Neural cell (in vitro differentiated cells): Measurements from ENCODE around the gene EPC2. TPM values are rescaled to one million over a fixed set of nuclear protein-coding genes. Genes with fewer than 3 reads are reported as not detected.
"Not testable (repeated sequence)": the region's sequence is repeated elsewhere in the genome, so short reads cannot be mapped to it uniquely, and the experiment has no call there.

ENCODE experiments used
- H2AFZ ChIP-seq: fragments of 200-600, 300-800 bp; sonication (generic), shearing (Covaris generic); 2 replicates; pipeline ENCODE4 v1.6.0; 2014; ENCODE audit warnings: low read depth, mild to moderate bottlenecking, antibody characterized with exemption, low read length, moderate library complexity
- H3F3A ChIP-seq: fragments of 200-600 bp; shearing (Covaris generic); 2 replicates; pipeline ENCODE4 v1.6.1; 2016; ENCODE audit warnings: mild to moderate bottlenecking, moderate library complexity, mixed read lengths, antibody characterized with exemption, low read length; ENCODE audit not compliant: insufficient read depth, poor library complexity, severe bottlenecking
- H3K27ac ChIP-seq: fragments of 200-600, 300-800 bp; sonication (generic), shearing (Covaris generic); 2 replicates; pipeline ENCODE4 v1.5.1; 2014; ENCODE audit warnings: mild to moderate bottlenecking, low read length, moderate library complexity
- H3K27me3 ChIP-seq: fragments of 300-800, 200-600 bp; sonication (generic), shearing (Covaris generic); 2 replicates; pipeline ENCODE4 v1.6.0; 2014; ENCODE audit warnings: mild to moderate bottlenecking, low read depth, low read length, moderate library complexity; ENCODE audit not compliant: insufficient read depth
- H3K36me3 ChIP-seq: fragments of 300-800, 200-600 bp; sonication (generic), shearing (Covaris generic); 2 replicates; pipeline ENCODE4 v1.5.1; 2014; ENCODE audit warnings: mild to moderate bottlenecking, antibody characterized with exemption, low read length, moderate library complexity; ENCODE audit not compliant: insufficient read depth
- H3K4me2 ChIP-seq: fragments of 300-800, 200-600 bp; sonication (generic), shearing (Covaris generic); 2 replicates; pipeline ENCODE4 v1.6.0; 2014; ENCODE audit warnings: mild to moderate bottlenecking, low read length
- H3K4me3 ChIP-seq: fragments of 300-800, 200-600 bp; sonication (generic), shearing (Covaris generic); 2 replicates; pipeline ENCODE4 v1.5.1; 2014; ENCODE audit warnings: mild to moderate bottlenecking, low read length, moderate library complexity
- H3K79me2 ChIP-seq: fragments of 200-600 bp; shearing (Covaris generic); replicated peaks from 2 replicates; pipeline ENCODE4 v1.6.0; 2014; ENCODE audit warnings: mild to moderate bottlenecking, low read length, moderate library complexity; ENCODE audit not compliant: insufficient read depth
- H3K9ac ChIP-seq: fragments of 300-800, 200-600 bp; sonication (generic), shearing (Covaris generic); 2 replicates; pipeline ENCODE4 v1.6.1; 2016; ENCODE audit warnings: mild to moderate bottlenecking, low read length, mixed read lengths
- H3K9me2 ChIP-seq: fragments of 200-600 bp; shearing (Covaris generic); 2 replicates; pipeline ENCODE4 v1.6.1; 2016; ENCODE audit warnings: mild to moderate bottlenecking, low read length, mixed read lengths; ENCODE audit not compliant: insufficient read depth
- H3K9me3 ChIP-seq: fragments of 200-600, 300-800 bp; sonication (generic), shearing (Covaris generic); 2 replicates; pipeline ENCODE4 v1.6.1; 2016; ENCODE audit warnings: mild to moderate bottlenecking, mixed run types, low read length, moderate library complexity, mixed read lengths
- H4K20me1 ChIP-seq: fragments of 200-600 bp; shearing (Covaris generic); 2 replicates; pipeline ENCODE4 v1.6.1; 2016; ENCODE audit warnings: mild to moderate bottlenecking, mixed run types; ENCODE audit not compliant: insufficient read depth
- EP300 ChIP-seq: fragments of 450-650 bp; conservative IDR thresholded peaks from 2 replicates; pipeline ENCODE4 v1.6.1; 2014; ENCODE audit warnings: antibody characterized with exemption, mild to moderate bottlenecking, moderate library complexity; ENCODE audit not compliant: poor library complexity, severe bottlenecking
- EZH2 ChIP-seq: fragments of 200-600, 300-800 bp; shearing (Covaris generic), sonication (generic); IDR thresholded peaks from 2 replicates; pipeline ENCODE4 v1.6.1; 2014; ENCODE audit warnings: antibody characterized with exemption, low read length, borderline replicate concordance, mild to moderate bottlenecking; ENCODE audit not compliant: insufficient read depth, poor library complexity, severe bottlenecking
- MXI1 ChIP-seq: fragments of 450-650 bp; conservative IDR thresholded peaks from 2 replicates; pipeline ENCODE4 v1.6.1; 2014; ENCODE audit warnings: antibody characterized with exemption, mild to moderate bottlenecking; ENCODE audit not compliant: poor library complexity, severe bottlenecking
- POLR2AphosphoS5 ChIP-seq: IDR thresholded peaks from 2 replicates; pipeline ENCODE4 v1.6.1; 2012
- RAD21 ChIP-seq: fragments of 450-650 bp; conservative IDR thresholded peaks from 2 replicates; pipeline ENCODE4 v1.6.1; 2014; ENCODE audit warnings: antibody characterized with exemption, mild to moderate bottlenecking, moderate library complexity
- SMC3 ChIP-seq: fragments of 450-650 bp; conservative IDR thresholded peaks from 2 replicates; pipeline ENCODE4 v1.6.1; 2014; ENCODE audit warnings: antibody characterized with exemption, mild to moderate bottlenecking, moderate library complexity; ENCODE audit not compliant: poor library complexity
- TAF1 ChIP-seq: IDR thresholded peaks from 2 replicates; pipeline ENCODE4 v1.6.1; 2012; ENCODE audit warnings: low read depth
- polyA plus RNA-seq: library from polyadenylated mRNA; depleted of rRNA; stranded (reverse); fragments of >200 nt; gene quantifications from 2 replicates; pipeline ENCODE4 v1.2.3, GENCODE V29; 2014
- TF ChIP-seq, protein P1 (sequence below): fragments of 450-650 bp; IDR thresholded peaks from 2 replicates; pipeline ENCODE4 v1.5.1; 2014; ENCODE audit warnings: antibody characterized with exemption, mild to moderate bottlenecking, moderate library complexity; ENCODE audit not compliant: poor library complexity, severe bottlenecking
- TF ChIP-seq, protein P2 (sequence below): IDR thresholded peaks from 2 replicates; pipeline ENCODE4 v1.6.1; 2012; ENCODE audit warnings: borderline replicate concordance

The EPC2 gene
- polyA plus RNA-seq, 1 donor from 2014 or later: 43.9 TPM

DNA sequence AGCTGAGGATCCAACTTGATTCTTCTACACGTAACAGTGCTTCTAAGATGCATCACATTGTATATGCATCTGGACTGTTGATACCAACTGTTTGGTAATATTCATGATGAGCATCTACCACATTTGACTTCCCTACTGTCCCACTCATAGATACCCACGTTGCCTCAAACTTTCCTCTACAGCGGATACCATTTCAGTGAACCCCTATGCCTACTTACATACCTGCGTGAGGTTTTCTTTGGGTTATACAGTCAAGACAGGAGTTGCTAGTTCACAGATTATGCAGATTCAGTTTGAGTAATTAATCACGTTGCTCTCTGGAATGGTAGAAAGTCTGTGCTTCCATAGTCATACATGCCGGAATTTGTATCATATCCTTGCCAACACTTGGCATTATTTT is 40.0 kb downstream of the EPC2 start:
- H2AFZ ChIP-seq: no peak overlapping the region
- no peaks in the 10 kb centered on the region for H4K20me1 ChIP-seq
- H3K9me2 ChIP-seq: no peaks in the 10 kb centered on the region
- no peak overlapping the region for H3K4me2 ChIP-seq
- no peak overlapping the region for H3K27ac ChIP-seq
- H3K36me3 ChIP-seq: no peaks in the 10 kb centered on the region
- no peak overlapping the region for H3K9ac ChIP-seq
- H3K79me2 ChIP-seq: peaks cover 84% of the 10 kb centered on the region
- H3F3A ChIP-seq: no peaks in the 10 kb centered on the region
- no peak overlapping the region for H3K4me3 ChIP-seq
- TF ChIP-seq EP300 (no peak), POLR2AphosphoS5 (no peak), TAF1 (no peak)
- peaks cover 3% of the 10 kb centered on the region for H3K9me3 ChIP-seq
- no peaks in the 10 kb centered on the region for H3K27me3 ChIP-seq

DNA sequence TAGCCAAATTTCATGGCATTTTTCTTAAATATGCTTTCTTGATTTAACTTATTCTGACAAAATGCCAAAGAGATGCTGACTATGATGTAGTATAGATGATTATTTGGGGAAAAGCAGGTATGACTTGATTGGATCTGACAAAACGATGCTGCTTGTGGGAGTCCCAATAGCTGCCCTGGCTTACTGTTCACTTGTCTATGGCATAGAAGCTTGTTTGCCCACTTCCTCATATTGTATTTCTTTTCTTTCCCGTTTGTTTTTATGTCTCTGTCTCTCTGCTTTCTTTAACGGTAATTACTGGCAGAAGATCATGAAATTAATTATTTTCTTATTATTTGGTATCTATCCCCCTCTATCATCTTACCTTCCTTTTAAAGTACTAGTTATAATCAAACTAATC is 43.0 kb downstream of the EPC2 start:
- H4K20me1 ChIP-seq: no peaks in the 10 kb centered on the region

DNA sequence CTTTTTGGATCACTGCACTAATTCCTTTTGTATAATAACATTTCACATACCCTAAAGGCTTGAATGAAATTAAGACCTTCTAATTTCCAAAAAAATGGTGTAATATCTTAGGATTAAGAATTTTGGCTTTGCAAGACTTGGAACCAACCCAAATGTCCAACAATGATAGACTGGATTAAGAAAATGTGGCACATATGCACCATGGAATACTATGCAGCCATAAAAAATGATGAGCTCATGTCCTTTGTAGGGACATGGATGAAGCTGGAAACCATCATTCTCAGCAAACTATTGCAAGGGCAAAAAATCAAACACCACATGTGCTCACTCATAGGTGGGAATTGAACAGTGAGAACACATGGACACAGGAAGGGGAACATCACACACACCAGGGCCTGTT is 43.5 kb downstream of the EPC2 start:
- H3K9ac ChIP-seq, H3K4me3 ChIP-seq, H3K9me3 ChIP-seq, H3K9me2 ChIP-seq, H3K27me3 ChIP-seq, H3F3A ChIP-seq, H3K36me3 ChIP-seq, H2AFZ ChIP-seq, H3K27ac ChIP-seq, H3K4me2 ChIP-seq, H4K20me1 ChIP-seq: not testable (repeated sequence)
- H3K79me2 ChIP-seq: peaks cover 57% of the 10 kb centered on the region

More for the DNA sequence above, 43.0 kb downstream of the EPC2 start:
- Histone ChIP-seq H3F3A (no peaks in the 10 kb centered on the region), H3K4me3 (no peak overlapping the region), H3K9me2 (no peaks in the 10 kb centered on the region), H3K27ac (no peak overlapping the region), H3K27me3 (no peaks in the 10 kb centered on the region), H3K79me2 (peaks cover 59% of the 10 kb centered on the region), H2AFZ (no peak overlapping the region), H3K9ac (no peak overlapping the region), H3K4me2 (no peak overlapping the region), H3K9me3 (peaks cover 3% of the 10 kb centered on the region), H3K36me3 (no peaks in the 10 kb centered on the region)
- no peak for TF ChIP-seq EZH2

DNA sequence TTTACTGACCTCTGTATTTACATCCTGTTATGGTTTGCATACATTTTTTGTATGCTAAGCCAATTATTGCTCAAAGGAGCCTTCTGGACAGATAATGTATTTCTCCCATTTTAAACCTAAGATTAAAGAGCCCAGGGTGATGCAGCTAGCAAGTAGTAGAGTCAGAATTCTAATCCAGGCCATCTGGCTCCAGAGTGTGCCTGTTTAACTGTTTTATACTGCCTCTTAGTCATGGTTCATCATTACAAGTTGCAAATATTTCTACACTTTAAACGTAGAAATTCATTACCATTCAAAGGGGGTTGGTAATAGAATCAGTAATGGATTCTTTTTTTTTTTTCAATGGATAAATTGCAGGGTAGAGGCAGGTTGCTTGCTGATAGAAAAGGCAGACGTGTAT is 52.4 kb downstream of the EPC2 start:
- no peaks in the 10 kb centered on the region for H4K20me1 ChIP-seq
- no peaks in the 10 kb centered on the region for H3F3A ChIP-seq
- no peak overlapping the region for H3K4me2 ChIP-seq
- H2AFZ ChIP-seq: no peak overlapping the region
- H3K9me3 ChIP-seq: peaks cover 7% of the 10 kb centered on the region
- H3K4me3 ChIP-seq: no peak overlapping the region
- H3K27ac ChIP-seq: no peak overlapping the region
- H3K79me2 ChIP-seq: peaks cover 33% of the 10 kb centered on the region
- H3K27me3 ChIP-seq: no peaks in the 10 kb centered on the region
- no peaks in the 10 kb centered on the region for H3K9me2 ChIP-seq
- no peak overlapping the region for H3K9ac ChIP-seq
- H3K36me3 ChIP-seq: no peaks in the 10 kb centered on the region
- TF ChIP-seq RAD21: no peak
- TF ChIP-seq EZH2: no peak
- TF ChIP-seq, protein P1, sequence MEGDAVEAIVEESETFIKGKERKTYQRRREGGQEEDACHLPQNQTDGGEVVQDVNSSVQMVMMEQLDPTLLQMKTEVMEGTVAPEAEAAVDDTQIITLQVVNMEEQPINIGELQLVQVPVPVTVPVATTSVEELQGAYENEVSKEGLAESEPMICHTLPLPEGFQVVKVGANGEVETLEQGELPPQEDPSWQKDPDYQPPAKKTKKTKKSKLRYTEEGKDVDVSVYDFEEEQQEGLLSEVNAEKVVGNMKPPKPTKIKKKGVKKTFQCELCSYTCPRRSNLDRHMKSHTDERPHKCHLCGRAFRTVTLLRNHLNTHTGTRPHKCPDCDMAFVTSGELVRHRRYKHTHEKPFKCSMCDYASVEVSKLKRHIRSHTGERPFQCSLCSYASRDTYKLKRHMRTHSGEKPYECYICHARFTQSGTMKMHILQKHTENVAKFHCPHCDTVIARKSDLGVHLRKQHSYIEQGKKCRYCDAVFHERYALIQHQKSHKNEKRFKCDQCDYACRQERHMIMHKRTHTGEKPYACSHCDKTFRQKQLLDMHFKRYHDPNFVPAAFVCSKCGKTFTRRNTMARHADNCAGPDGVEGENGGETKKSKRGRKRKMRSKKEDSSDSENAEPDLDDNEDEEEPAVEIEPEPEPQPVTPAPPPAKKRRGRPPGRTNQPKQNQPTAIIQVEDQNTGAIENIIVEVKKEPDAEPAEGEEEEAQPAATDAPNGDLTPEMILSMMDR: no peak
- no peak for TF ChIP-seq MXI1
- no peak for TF ChIP-seq POLR2AphosphoS5
- no peak for TF ChIP-seq SMC3
- no peak for TF ChIP-seq TAF1
- TF ChIP-seq EP300: no peak
- TF ChIP-seq, protein P2, sequence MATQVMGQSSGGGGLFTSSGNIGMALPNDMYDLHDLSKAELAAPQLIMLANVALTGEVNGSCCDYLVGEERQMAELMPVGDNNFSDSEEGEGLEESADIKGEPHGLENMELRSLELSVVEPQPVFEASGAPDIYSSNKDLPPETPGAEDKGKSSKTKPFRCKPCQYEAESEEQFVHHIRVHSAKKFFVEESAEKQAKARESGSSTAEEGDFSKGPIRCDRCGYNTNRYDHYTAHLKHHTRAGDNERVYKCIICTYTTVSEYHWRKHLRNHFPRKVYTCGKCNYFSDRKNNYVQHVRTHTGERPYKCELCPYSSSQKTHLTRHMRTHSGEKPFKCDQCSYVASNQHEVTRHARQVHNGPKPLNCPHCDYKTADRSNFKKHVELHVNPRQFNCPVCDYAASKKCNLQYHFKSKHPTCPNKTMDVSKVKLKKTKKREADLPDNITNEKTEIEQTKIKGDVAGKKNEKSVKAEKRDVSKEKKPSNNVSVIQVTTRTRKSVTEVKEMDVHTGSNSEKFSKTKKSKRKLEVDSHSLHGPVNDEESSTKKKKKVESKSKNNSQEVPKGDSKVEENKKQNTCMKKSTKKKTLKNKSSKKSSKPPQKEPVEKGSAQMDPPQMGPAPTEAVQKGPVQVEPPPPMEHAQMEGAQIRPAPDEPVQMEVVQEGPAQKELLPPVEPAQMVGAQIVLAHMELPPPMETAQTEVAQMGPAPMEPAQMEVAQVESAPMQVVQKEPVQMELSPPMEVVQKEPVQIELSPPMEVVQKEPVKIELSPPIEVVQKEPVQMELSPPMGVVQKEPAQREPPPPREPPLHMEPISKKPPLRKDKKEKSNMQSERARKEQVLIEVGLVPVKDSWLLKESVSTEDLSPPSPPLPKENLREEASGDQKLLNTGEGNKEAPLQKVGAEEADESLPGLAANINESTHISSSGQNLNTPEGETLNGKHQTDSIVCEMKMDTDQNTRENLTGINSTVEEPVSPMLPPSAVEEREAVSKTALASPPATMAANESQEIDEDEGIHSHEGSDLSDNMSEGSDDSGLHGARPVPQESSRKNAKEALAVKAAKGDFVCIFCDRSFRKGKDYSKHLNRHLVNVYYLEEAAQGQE: no peak
